CD4-positive, alpha-beta T cell treated with Interleukin-10 for 1 hour (primary cell): ENCODE results near the gene TNFRSF12A.

ENCODE experiments used
- DNase-seq: peaks from one replicate; pipeline ENCODE4 v3.0.0-alpha.2; 2020

TNFRSF12A gene

DNA sequence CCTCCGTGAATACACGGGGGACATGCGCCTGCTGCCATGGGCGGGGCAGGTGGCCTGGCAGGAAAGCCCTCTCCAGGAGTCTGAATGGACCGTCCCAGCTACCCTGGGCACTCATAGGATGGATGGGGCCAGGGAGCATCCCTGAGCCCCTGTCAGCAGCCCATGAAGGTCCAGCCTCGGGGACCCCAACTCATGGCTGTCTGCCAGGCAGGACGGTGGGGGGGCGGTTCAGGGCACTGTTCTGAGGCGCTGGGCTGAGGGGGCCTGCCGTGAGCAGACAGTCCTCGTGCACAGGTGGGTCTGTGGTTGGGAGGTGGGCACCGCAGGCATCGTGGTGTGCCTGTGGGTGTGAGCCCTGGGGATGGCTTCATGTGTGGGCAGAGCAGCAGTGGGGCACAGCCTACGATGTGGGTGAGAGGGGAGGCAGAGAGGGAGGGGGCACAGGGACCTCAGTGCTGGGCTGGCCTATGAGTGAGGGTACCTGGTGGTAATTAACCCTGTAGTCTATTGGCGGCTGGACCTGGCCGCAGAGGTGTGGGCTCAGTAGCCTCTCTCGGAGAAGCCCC lies 33.5 kb upstream of the TNFRSF12A start:
- DNase-seq, result no peak

DNA sequence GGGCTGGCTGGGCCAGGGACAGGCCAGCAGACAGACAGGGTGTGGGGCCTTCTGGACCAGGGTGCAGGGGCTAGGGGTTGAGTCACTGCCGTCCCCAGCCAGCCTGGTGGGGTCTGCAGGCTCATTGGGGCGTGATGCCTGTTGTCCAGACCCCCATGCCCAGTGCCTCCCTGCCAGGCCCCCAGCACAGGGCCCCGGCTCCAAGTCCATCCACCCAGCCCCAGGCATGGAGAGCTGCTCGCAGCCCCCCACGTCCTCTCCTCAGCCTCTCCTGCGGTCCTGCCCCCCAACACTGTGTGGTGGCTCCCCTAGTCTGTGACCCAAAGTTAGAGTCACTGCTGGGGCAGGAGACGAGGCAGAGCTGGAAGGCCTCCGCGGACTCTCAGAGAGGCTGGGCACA lies 32.9 kb upstream of the TNFRSF12A start:
- DNase-seq, result no peak

DNA sequence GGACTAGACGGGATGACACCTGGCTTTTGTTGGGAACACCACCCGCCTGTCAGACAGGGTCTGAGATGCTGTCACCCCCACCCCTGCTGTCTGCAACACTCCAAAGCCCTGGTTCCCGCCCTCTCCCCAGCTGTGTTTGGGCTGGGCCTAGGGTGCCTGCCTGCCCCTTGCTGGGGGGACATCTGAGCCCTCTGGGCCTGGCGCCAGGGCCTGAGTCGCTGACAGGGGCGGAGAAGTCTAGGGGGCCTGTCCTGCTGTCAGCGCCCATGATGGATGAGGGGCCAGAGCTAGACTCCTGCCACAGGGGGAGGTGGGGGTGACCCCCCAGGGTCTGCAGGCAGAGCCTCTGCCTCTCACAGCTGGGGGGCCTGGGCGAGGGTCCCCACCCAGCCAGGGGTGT lies 32.3 kb upstream of the TNFRSF12A start:
- no peak for DNase-seq

DNA sequence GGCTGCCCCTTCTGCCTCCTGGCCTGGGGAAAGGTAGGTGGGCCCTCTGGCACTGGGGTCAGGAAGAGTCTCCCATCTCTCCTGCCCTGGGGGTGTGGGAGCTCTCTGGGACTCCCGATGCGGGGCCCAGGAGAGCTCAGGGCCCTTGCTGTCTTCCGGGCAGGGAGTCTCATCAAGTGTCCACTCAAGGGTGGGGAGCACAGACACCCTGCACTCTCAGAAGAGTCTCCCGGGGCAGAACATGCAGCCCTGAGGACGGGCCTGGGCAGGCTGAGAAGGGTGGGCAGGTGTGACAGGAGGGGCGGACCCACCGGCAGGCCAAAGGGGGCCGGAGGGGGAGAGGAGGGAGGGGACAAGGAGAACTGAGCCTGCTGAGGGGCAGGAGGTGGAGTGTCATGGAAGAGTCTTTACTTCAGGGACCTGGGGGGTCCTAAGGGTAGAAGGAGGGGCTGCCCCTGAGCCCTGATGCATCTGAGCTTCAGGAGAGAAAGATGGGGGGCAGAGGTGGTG lies 31.5 kb upstream of the TNFRSF12A start:
- DNase-seq, result no peak

DNA sequence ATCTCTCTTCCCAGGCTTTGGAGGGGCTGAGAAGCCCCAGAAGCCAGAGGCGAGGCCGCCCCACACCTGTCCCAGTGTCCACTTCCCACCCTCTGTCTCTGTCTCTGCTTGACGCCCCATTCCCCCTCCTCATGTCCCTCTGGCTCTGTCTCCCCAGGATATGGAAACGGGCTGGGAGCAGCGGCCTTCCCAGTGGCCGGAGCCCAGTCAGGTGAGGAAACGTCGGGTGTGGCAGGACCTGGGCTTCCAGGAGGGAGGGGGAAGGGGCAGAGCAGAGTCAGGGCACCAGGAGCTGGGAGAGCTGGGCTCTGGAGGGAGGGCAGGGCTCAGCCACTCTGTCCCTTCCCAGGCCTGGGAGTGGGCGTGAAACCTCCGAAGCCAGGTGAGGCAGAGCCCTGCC lies 29.3 kb upstream of the TNFRSF12A start:
- no peak for DNase-seq

DNA sequence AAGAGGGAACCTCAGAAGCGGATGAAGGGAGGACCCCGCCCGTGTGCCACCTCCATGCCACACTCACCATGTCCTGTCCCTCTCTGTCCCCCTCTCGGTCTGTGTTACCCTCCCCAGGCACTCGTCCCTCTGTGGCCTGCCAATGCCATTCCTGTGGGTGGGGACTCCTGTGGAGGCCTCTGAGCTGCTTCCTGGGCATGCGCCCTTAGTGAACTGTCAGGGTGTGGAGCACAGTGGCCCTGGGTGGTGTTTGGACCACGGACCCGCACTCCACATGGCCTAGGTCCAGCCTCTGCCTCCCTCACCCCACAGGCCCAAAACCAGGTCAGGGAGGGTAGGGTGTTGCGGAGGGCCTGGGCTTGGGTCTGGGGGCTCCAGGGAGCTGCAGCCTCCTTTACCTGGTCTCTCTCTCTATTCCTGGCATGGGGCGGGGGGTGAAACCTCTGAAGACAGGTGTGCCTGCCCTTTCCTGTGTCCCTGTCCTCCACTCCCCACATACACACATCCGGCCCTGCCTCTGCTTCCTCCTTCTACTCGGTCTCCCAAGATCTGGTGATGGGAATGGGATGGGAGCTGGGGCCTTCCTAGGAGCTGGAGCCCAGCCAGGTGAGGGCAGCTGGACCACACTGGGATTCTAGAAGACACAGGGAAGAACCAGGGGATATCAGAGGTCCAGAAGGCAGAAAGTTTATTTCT lies 28.5 kb upstream of the TNFRSF12A start:
- no peak for DNase-seq

DNA sequence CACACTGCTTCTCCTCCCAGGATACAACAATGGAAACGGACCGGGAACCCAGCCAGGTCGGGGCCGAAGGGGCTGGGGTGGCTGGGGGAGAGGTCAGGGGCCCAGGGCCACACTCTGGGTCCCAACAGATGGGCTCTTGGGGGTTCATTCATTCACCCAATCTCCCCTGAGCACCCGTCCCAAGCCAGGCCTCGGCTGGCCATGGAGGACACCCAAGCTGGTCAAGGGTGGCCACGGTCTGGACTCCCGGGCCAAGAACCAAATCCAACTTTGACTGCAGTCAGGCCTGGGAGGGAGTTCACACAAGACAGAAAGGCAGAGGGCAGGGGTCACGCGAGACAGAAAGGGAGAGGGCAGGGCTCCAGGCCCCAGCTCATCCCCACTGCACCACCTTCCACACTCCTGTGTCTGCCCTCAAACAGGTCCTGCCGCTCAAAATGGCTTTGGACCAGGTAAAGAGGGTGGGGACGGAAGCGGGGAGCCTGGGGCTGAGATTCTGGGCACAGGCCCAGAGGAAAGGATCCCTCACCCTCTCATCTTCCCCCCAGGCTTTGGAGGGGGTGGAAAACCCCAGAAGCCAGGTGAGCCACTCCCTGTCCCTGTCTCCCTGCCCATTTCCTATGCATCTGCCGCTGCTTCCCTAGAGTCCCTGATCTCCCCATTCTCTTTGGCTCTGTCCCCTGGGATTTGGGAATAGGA lies 27.6 kb upstream of the TNFRSF12A start:
- DNase-seq, result no peak

DNA sequence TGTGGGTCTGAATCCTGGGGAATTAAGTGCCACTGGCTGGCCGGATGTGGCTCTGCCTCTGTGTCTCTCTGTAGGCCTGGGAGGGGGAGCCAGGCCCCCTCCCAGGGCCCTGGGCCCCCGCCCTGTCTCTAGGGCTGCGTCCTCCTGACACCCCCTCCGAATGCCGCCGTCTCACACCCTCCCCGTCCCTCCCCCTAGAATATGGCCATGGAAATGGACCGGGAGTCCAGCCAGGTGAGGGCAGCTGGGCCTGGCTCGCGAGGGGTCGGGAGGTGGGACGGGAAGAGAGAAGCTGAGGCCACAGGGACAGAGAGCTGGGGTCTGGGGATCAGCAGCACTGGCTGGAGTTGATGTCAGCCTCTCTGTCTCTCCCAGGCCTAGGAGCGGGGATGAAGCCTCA lies 23.9 kb upstream of the TNFRSF12A start:
- DNase-seq, result no peak

DNA sequence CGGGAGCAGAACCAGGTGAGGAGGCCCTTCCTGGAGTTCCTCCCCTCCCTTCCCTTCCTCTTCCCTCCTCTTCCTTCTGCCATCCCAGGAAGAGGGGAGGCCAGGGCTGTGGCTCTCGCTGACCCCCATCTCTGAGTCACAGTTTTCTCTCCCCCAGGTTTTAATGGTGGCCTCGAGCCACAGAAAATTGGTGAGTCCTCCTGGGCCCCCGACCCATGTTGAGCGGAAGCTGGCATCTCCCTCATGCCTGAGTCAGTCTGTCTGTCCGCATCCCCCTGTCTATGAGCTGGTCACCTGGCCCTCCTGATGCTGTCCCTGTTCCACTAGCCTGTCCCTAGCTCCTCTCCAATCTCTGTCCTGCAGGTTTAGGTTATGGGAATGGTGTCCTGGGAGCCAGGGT lies 20.2 kb upstream of the TNFRSF12A start:
- DNase-seq, result no peak

DNA sequence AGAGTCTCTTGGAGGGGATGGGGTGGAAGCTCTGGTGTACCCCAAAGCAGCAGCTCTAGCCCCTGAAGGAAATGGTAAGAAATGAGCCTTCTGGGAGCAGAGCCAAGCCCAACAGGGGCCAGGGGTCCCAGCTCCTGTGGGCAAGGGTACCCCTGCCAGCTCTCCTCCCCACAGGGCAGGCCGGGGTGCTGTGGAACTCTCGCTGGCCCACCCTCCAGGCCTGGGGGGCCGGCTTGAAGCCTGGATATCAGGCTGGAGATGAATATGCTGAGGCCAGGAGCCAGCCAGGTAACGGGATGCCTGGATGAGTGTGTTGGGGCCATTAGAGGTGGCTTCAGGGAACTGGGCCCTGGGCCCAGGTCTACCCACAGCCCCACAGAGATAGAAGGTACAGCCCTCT lies 19.6 kb upstream of the TNFRSF12A start:
- no peak for DNase-seq

DNA sequence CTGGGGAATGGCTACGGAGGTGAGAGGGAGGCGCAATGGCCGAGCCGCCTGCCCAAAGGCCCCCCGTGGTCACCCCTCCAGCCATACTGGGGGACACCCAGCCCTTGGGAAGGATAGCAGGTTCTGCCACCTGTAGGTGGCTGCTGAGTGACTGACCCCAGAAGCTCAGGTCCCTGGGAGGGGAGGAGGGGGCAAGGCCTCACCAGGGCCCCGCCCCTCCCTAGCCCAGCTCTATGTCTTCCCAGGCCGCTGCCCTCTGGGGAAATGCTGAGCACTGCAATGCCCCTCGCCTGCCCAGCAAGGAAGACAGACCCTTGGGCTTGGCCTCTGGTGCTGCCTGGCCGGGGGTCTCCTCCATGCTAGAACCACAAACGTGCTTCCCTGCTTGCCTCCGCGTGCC lies 18.9 kb upstream of the TNFRSF12A start:
- DNase-seq, result no peak

DNA sequence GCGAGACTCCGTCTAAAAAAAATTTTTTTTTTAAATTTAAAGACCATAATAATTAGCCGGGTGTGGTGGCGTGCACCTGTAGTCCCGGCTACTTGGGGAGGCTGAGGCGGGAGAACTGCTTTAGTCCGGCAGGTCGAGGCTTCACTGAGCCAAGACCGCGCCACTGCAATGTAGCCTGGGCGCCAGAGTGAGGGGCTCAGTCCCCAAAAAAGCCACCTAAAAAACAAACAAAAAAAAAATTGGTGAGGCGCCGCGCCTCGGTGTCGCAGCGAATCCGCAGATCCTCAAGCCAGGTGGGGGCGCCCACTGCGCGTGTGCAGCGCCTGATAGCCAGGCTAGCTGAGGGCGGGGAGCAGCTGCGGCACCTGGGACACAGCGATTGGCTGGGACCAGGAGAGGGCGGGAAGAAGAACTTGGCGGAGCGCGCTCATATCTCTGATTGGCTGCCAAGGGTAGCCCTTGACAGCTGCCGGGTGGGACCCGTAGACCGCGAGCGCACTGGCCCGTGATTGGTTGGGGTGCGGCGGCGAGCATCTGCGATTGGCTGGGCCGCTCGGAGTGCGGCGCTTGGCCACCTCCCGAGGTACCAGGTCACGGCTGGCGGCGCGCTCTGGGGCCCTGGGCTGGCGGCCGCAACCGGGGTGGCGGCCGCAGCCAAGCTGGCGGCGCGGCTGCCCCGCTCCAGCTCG lies 16.4 kb upstream of the TNFRSF12A start:
- DNase-seq, result peak; percentile 99

DNA sequence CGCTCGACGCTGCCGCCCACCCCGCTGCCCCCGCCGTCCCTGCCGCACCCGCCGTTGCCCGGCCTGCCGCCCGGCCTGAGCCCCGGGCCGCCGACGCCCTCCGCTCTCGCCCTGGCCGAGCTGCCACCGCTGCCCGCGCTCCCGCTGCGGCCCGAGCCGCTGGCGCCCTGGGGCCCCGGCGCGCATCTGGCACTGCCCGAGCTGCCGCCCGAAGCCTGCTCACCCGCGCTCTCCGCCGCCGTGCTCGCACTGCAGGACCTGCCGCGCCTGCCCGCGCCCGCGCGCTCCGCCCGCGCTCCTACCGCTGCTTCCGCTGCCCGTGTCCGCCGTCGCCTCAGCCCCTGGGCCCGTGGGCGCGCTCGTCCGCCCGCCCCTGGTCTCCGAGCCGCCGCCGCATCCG lies 15.8 kb upstream of the TNFRSF12A start:
- DNase-seq, result no peak

DNA sequence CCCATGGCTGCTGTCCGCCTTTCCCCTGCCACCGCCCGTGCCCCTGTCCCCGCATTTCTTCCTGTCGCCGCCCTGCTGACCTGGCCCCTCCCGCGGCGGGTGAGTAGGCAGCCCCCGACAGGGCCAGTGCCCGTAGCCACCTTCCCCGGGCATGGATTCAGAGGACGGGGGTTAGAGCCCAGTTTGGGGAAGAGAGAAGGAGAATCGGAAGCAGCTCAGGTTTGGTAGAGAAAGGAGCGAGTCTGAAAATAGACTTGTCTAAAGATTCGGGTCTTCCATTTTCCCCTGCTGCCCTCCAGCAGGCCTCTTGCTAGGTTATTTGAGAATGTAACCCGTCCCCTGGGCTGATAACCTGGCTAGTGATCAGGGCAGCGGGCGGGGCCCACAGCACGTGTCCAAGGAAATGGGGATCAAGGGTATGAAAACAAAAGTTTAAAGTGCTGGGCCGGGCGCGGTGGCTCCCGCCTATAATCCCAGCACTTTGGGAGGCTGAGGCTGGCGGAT lies 15.3 kb upstream of the TNFRSF12A start:
- no peak for DNase-seq

DNA sequence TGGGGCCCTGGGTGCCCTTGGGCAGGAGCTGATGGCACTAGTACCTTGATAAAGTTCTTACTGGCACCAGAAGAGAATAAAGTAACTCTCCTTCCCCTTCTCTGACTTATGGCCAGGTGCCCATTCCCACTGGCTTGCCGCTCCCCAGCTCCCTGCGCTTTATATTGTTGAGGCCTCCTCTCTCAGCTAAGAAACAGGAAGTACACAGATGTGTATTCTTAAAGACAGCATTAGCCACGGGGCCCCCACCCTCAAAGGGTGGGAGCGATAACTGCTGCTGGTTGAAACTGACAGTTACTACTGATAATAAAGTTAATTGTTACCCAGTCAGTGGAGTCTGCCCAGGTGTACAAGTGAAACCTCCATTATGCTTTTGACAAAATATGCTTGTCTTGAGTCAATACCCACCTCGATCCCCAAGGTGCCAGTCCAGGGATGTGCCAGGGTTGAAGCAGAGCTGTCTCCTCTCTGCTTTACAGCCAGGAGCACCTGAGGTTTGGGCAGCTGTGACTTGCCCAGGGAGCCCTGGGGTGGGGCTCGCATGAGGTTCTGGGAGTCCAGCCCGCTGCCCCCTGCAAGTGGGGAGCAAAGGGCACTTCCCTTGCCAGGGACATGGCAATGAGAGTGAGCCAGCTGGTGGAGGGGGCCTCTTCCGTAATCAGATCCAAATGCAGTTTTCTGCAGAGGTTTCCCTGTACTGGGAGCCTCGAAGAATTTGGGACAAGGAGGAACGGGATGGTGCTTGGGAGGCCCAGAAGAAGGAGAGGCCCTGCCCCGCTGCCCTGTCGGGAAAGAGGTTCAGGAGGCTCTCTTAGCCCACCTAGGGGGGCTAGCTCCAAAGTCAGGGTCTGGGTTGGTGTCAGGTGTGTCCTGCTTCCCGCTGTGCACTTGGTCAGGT lies 12.9 kb upstream of the TNFRSF12A start:
- no peak for DNase-seq

DNA sequence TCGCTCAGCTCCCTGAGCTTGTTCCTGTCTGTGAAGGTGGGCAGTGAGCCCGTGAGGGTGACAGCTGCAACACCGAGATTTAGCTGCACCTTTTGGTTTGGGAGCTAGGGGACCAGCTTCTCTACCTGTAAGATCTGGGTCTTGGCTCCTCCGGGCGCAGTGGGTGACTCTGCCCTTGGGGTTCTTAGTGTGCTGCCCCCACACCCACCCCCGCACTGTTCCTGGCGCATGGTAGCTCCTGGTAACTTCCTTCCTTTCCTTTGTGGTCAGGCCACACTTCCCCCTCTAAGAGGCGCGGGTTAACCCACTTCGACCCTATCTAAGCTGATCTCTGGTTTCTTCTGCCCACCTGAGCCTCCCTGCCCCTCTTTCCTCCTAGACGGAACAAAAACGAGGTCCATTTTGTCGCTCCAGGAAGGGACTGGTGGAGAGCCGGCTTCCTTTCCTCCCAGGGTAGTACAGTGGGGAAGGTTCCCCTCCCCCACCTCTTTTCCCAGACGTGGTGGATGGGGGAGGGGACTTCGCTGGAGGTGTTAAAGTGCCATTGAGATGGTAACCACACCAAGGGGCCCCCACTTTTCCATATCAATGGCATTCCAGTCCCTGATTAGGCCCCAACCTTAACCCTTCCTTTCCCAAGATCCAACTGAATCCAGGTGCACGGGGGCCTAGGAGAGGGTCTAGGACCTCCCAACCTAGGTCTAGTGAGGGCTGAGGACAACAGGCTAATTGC lies 12.0 kb upstream of the TNFRSF12A start:
- DNase-seq, result peak; percentile 31

DNA sequence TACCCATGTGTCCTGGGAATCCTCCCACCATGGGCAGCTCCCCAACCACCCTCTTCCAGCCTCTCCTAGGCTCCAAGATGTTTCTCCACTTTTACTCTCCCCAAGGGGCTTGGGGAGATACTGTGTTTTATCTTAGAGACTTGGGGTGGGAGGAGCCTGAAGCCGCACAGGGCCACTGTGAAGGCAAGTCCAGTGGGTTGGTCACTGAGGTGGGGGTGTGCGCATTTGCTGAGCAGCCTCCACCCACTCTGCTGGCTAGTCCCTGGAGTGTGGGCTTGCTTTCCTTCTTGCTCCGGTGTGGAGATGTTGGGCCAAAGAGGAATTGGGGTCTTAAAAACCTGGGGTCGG lies 11.5 kb upstream of the TNFRSF12A start:
- no peak for DNase-seq

DNA sequence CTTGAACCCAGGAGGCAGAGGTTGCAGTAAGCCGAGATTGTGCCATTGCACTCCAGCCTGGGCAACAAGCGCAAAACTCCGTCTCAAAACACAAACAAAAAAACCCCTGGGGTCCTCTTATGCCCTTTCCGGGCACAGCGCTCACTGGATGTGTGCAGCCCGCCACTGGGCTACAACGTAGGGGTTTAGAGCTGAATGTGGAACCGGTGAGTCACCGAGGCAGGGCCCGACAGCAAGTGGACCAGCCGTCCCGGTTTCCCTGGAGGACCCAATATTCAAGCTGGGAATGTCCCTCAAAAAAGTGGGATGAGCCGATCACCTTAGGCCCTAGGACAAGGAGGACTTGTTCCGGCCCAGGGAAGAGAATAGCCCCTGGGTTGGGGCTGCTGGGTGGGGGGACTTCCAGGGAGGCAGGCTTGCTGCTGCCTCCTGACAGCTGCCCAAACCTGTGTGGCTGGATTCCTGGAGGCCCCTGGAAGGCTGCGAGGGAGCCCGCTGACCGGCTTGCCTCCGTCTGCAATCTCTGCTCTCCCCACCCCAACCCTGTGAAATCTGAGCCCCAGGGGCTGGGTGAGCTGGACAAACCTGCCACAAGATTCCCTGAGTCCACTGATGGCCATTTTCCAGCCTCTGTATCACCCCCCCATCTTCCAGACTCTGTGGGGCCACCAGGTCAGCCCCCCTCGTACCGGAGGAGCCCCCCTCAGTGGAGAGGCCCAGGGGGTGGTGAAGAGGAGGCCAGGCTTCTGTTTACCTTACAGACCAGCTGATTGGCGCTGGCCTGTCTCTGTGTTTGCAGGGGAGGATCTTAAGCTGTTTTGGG lies 10.4 kb upstream of the TNFRSF12A start:
- no peak for DNase-seq

DNA sequence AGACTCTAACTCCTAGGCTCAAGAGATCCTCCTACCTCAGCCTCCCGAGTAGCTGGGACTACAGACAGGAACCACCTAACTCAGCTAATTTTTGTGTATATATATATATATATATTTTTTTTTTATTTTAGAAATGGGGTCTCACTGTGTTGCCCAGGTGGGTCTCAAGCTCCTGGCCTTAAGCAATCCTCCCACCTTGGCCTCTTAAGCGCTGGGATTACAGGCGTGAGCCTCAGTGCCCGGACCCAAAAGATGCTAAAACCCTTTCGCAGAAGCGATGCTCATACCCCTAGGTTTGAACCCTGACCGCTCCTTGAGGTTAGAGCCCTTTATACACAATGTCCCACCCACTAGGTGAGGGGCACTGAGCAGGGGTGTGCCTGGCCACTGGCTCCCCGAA lies 9.7 kb upstream of the TNFRSF12A start:
- DNase-seq, result no peak

DNA sequence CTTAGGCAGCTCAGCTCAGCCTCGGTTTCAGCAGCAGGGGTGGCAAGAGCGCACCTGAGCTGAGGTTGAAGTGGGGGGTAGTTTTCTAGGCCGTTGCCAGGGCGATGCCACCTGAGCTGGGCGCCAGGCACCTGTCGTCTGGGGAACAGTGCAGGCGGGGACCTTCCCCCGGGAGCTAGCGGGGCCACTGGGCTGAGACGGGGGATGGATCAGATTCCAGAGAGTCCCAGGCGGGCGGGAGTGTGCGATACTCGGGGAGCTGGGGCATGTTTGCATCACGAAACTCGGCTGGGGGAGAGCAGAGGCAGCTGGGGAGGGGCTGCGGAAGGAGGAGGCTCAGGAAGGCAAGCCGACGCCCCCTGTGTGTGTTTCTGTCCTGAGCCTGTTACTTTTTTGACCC lies 7.9 kb upstream of the TNFRSF12A start:
- no peak for DNase-seq
